B cell (primary cell): Measurements from ENCODE around the gene KRT24. TPM values are rescaled to one million over a fixed set of nuclear protein-coding genes. Genes with fewer than 3 reads are reported as not detected.

Experiments
- ATAC-seq: fragments of 200-7000 bp; cut with Tn5 transposase; one replicate; pipeline ENCODE4 v1.10.0; 2021; ENCODE audit warnings: low read depth, mild to moderate bottlenecking, moderate number of reproducible peaks, moderate library complexity
- CTCF ChIA-PET: fragments of 350-600 bp; sonication (Branson Sonifier 250); formaldehyde crosslinking; loops from one replicate; lab custom pipeline; 2021; ENCODE audit warnings: antibody characterized with exemption, inconsistent platforms; lab: Charles Lee
- POLR2A ChIA-PET: fragments of 350-600 bp; sonication (Branson Sonifier 250); formaldehyde crosslinking; loops from one replicate; lab custom pipeline; 2021; ENCODE audit warnings: antibody characterized with exemption; lab: Charles Lee
- DNase-seq: peaks from one replicate; pipeline ENCODE4 v3.0.0; 2013
- H2AFZ ChIP-seq: 2 replicates; pipeline ENCODE4 v1.6.1; 2012; ENCODE audit warnings: mild to moderate bottlenecking, low read depth, low read length; ENCODE audit not compliant: insufficient read depth, poor library complexity, severe bottlenecking
- H3K27ac ChIP-seq, 2 donors: 1 replicate in 1 of 2; 2 replicates in 1 of 2; pipeline ENCODE4 v1.5.1; 2012 to 2013; ENCODE audit warnings: low read length in 2 of 2, mild to moderate bottlenecking in 2 of 2, moderate library complexity in 1 of 2
- H3K27me3 ChIP-seq, 4 experiments: fragments of 200-600 bp in 1 of 4; sonication (generic) in 1 of 4; replicated peaks in 1 of 4; 1 replicate in 2 of 4; 2 replicates in 2 of 4; pipeline versions ENCODE4 v1.6.1 to v1.7.0; 2013 to 2016; ENCODE audit warnings: low read length in 3 of 4, mild to moderate bottlenecking in 2 of 4, mixed read lengths in 1 of 4, moderate library complexity in 1 of 4; ENCODE audit not compliant: insufficient read depth in 4 of 4, control insufficient read depth in 3 of 4; ENCODE audit errors: control extremely low read depth in 1 of 4
- H3K36me3 ChIP-seq, 2 experiments: replicated peaks in 1 of 2; 1 replicate in 1 of 2; 2 replicates in 1 of 2; pipeline versions ENCODE4 v1.6.1 to v1.7.1; 2013; ENCODE audit warnings: low read length in 1 of 2; ENCODE audit not compliant: insufficient read depth in 2 of 2, control insufficient read depth in 1 of 2; ENCODE audit errors: control extremely low read depth in 1 of 2, extremely low read depth in 1 of 2
- H3K4me1 ChIP-seq, 2 donors: fragments of 200-600 bp in 1 of 2; sonication (generic) in 1 of 2; 1 replicate in 1 of 2; 2 replicates in 1 of 2; pipeline versions ENCODE4 v1.5.1 to v1.6.1; 2013 to 2017; ENCODE audit warnings: low read length in 2 of 2; ENCODE audit not compliant: control insufficient read depth in 2 of 2, insufficient read depth in 2 of 2
- H3K4me2 ChIP-seq: replicated peaks from 2 replicates; pipeline ENCODE3; 2012; ENCODE audit warnings: mild to moderate bottlenecking, low read depth, low read length; ENCODE audit not compliant: poor library complexity, severe bottlenecking
- H3K4me3 ChIP-seq, 5 experiments: fragments of 200-600 bp in 1 of 5; sonication (generic) in 1 of 5; 1 replicate in 3 of 5; 2 replicates in 2 of 5; pipeline versions ENCODE4 v1.5.1 to v1.7.0; 2011 to 2016; ENCODE audit warnings: low read length in 4 of 5, mild to moderate bottlenecking in 4 of 5, low read depth in 2 of 5, control low read depth in 1 of 5, moderate library complexity in 1 of 5; ENCODE audit not compliant: insufficient read depth in 1 of 5; ENCODE audit errors: control extremely low read depth in 1 of 5, extremely low read depth in 1 of 5
- H3K79me2 ChIP-seq: fragments of 200-600 bp; sonication (generic); one replicate; pipeline ENCODE4 v1.6.0; 2016; ENCODE audit warnings: low read length; ENCODE audit not compliant: control insufficient read depth, insufficient read depth
- H3K9ac ChIP-seq: fragments of 200-600 bp; sonication (generic); 2 replicates; pipeline ENCODE4 v1.6.1; 2017; ENCODE audit warnings: mild to moderate bottlenecking, low read length, moderate library complexity
- H3K9me3 ChIP-seq, 3 donors: one replicate each; pipeline versions ENCODE4 v1.6.1 to v1.7.1; 2013; ENCODE audit warnings: low read length in 2 of 3; ENCODE audit not compliant: control insufficient read depth in 2 of 3, insufficient read depth in 1 of 3; ENCODE audit errors: control extremely low read depth in 1 of 3
- H4K20me1 ChIP-seq: 2 replicates; pipeline ENCODE4 v1.6.0; 2012; ENCODE audit warnings: mild to moderate bottlenecking, low read length; ENCODE audit not compliant: insufficient read depth, control insufficient read depth, poor library complexity, severe bottlenecking
- H3K27ac Mint-ChIP-seq: one replicate; pipeline ENCODE4 v1.8.0; 2021; ENCODE audit warnings: mixed read lengths
- H3K27me3 Mint-ChIP-seq: one replicate; pipeline ENCODE4 v1.8.0; 2021; ENCODE audit warnings: mixed read lengths
- H3K4me1 Mint-ChIP-seq: one replicate; pipeline ENCODE4 v1.8.0; 2021; ENCODE audit warnings: mixed read lengths
- H3K4me3 Mint-ChIP-seq: one replicate; pipeline ENCODE4 v1.8.0; 2021; ENCODE audit warnings: mixed read lengths
- H3K9me3 Mint-ChIP-seq: one replicate; pipeline ENCODE4 v1.8.0; 2022; ENCODE audit warnings: mixed read lengths; ENCODE audit not compliant: insufficient read depth
- CTCF ChIP-seq: fragments of 200-600 bp; IDR thresholded peaks from one replicate; pipeline ENCODE4 v1.8.0; 2022; ENCODE audit warnings: antibody characterized with exemption, mild to moderate bottlenecking
- EZH2 ChIP-seq: IDR thresholded peaks from 2 replicates; pipeline ENCODE4 v1.6.1; 2012; ENCODE audit warnings: borderline replicate concordance, low read depth, mild to moderate bottlenecking, moderate library complexity, low read length; ENCODE audit not compliant: insufficient read depth, poor library complexity, severe bottlenecking
- WGBS: methylation state at CpG from one replicate; pipeline ENCODE4 v1.1.5; 2013; ENCODE audit warnings: missing lambda C conversion rate; ENCODE audit not compliant: insufficient coverage; 5-methylcytosine and 5-hydroxymethylcytosine counted together
- intact Hi-C: fragments of 100-400 bp; cut with micrococcal nuclease; formaldehyde crosslinking; loops from one replicate; pipeline ENCODE4 v1.10.0; 2022
- polyA plus RNA-seq: library from polyadenylated mRNA; depleted of rRNA; stranded (reverse); fragments of >200 nt; gene quantifications from 2 replicates; pipeline ENCODE4 v1.2.3, GENCODE V29; 2012
- total RNA-seq, 2 donors: library from RNA; stranded (reverse); fragments of 120-200 nt in 1 of 2; gene quantifications; 1 replicate in 1 of 2; 2 replicates in 1 of 2; pipeline versions ENCODE4 v1.2.3 to v1.2.4, GENCODE V29; 2013 to 2022

Gene KRT24
- total and polyA plus RNA-seq, 2 donors (not counting 1 experiment from before 2014, with no cell fraction given), result not detected

DNA sequence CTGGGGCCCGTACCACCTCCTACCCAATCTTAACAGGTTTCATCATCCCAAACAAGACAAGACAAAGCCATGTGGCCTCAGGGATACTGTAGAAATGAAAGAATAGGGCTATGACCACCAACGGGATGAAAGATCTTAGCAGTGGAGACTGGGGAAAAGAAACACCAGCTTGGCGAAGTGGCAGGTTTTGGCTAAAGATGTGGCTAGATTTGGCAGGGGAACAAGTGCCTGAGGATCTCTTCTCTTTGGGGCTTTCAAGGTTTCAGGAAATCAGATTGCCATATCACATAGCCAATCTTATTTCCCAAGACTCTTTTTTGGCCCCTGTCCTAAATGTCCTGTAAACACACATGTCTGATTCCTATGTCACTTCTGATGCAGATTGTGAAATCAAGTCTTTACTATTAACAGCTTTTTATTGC lies 6.9 kb downstream of the KRT24 start:
- no peak overlapping the region for H3K27ac Mint-ChIP-seq
- CTCF ChIA-PET, result no interaction called here
- Histone ChIP-seq H3K9ac (no peak overlapping the region), H3K4me1 (no peaks in the 10 kb centered on the region), H3K36me3 (no peaks in the 10 kb centered on the region), H3K27me3 (peaks cover 0 to 8% (median 5%) of the 10 kb centered on the region in 4 experiments), H3K79me2 (no peaks in the 10 kb centered on the region), H3K4me2 (no peak overlapping the region), H3K4me3 (no peak overlapping the region), H3K9me3 (no peaks in the 10 kb centered on the region), H3K27ac (no peak overlapping the region), H2AFZ (no peak overlapping the region), H4K20me1 (no peaks in the 10 kb centered on the region)
- H3K4me3 Mint-ChIP-seq, result no peak overlapping the region
- H3K27me3 Mint-ChIP-seq, result peaks cover 39% of the 10 kb centered on the region
- POLR2A ChIA-PET, result no interaction called here
- 40% methylated on average over 2 of the region's 3 CpGs for WGBS
- intact Hi-C loops, result no loop called here
- H3K9me3 Mint-ChIP-seq, result no peaks in the 10 kb centered on the region
- no peak for ATAC-seq
- H3K4me1 Mint-ChIP-seq, result no peaks in the 10 kb centered on the region
- DNase-seq, result no peak
- TF ChIP-seq EZH2, result no peak
- TF ChIP-seq CTCF, result no peak

- H3K4me3 Mint-ChIP-seq, result no peak overlapping the region
- H4K20me1 ChIP-seq, result no peaks in the 10 kb centered on the region
- DNase-seq (no peak), ATAC-seq (no peak)
- H3K4me3 ChIP-seq, result no peak overlapping the region
- H3K9me3 ChIP-seq, result no peaks in the 10 kb centered on the region
- peaks cover 40% of the 10 kb centered on the region for H3K27me3 Mint-ChIP-seq
- H3K9ac ChIP-seq, result no peak overlapping the region
- H3K27me3 ChIP-seq, result peaks cover 0 to 8% (median 5%) of the 10 kb centered on the region in 4 experiments
- POLR2A ChIA-PET, result no interaction called here
- WGBS, result 92% methylated on average over 3 of the region's 6 CpGs
- no peak overlapping the region for H3K4me2 ChIP-seq
- H3K79me2 ChIP-seq, result no peaks in the 10 kb centered on the region
- intact Hi-C loops, result no loop called here
- no peaks in the 10 kb centered on the region for H3K9me3 Mint-ChIP-seq
- H3K4me1 Mint-ChIP-seq, result no peaks in the 10 kb centered on the region
- H3K27ac ChIP-seq, result no peak overlapping the region
- CTCF ChIA-PET, result no interaction called here
- H2AFZ ChIP-seq, result no peak overlapping the region
- TF ChIP-seq CTCF, result no peak
- TF ChIP-seq EZH2, result no peak
- H3K27ac Mint-ChIP-seq, result no peak overlapping the region
- H3K4me1 ChIP-seq, result no peaks in the 10 kb centered on the region
- no peaks in the 10 kb centered on the region for H3K36me3 ChIP-seq
These were observed 7.6 kb downstream of the KRT24 start for GRCh38 chr17:40695874-40696472.
